ENCODE results near the gene MIS18A. TPM values are rescaled to one million over a fixed set of nuclear protein-coding genes. Genes with fewer than 3 reads are reported as not detected.

The MIS18A gene, protein sequence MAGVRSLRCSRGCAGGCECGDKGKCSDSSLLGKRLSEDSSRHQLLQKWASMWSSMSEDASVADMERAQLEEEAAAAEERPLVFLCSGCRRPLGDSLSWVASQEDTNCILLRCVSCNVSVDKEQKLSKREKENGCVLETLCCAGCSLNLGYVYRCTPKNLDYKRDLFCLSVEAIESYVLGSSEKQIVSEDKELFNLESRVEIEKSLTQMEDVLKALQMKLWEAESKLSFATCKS
- total RNA-seq (1 to 10 TPM; 6.7 to 9.5 TPM), polyA plus RNA-seq (10 to 100 TPM in 1 of 2 donors, 1 to 10 TPM in 1; 9.6 to 10.8 TPM)

DNA sequence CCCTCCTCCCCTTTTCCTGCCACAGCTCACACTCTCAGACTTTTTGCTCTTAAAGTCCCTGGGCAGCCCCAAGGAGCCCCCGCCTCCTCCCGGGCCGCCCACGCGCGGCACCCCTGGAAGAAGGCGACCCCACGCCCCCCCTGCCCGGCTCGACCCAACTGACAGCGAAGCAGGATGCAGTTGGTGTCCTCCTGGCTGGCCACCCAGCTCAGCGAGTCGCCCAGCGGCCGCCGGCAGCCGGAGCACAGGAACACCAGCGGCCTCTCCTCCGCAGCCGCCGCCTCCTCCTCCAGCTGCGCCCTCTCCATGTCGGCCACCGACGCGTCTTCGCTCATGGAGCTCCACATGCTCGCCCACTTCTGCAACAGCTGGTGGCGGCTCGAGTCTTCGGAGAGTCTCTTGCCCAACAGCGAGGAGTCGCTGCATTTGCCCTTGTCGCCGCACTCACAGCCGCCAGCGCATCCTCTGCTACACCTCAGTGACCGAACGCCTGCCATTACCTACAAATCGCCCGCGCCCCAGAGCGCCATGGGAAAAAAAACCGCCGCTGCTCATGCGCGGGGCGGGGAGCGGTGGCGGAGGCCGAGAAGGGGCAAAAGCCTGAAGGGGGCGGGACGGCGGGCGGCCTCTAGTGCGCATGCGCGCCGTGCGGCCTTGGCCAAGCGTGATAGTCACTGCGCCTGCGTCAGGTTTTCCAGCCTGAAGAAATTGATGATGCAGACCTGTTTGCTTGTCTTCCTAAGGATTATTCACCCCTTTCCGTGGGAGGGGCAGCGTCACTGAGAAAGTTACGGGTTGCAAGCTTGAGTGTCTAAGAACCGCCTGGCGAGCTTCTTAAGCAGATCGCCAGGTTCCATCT, at the start of gene MIS18A:
TSS of gene MIS18A (minus strand) at position 532 of the 859 bp plus-strand sequence. CDS start at position 497, 35 bp downstream.
- H3K4me3 Mint-ChIP-seq: peak within 1 kb of the TSS; percentile 96 to 100 (median 99)
- peaks cover 18% of the 10 kb centered on the region in 2 donors for H3K36me3 Mint-ChIP-seq
- Histone ChIP-seq H3K4me3 (ENCODE audit: low read length in 2 of 2) (peak within 1 kb of the TSS; percentile 73 to 84), H3K27ac (ENCODE audit: low read depth, low read length) (peak within 1 kb of the TSS; percentile 67), H3K27me3 (ENCODE audit: insufficient read depth, low read length) (no peaks in the 10 kb centered on the region), H3K36me3 (ENCODE audit: insufficient read depth, low read length) (no peaks in the 10 kb centered on the region), H3K9me3 (ENCODE audit: control insufficient read depth in 1 of 2, low read length in 2 of 2) (no peaks in the 10 kb centered on the region), H3K4me1 (ENCODE audit: insufficient read depth, low read length) (peaks cover 23% of the 10 kb centered on the region)
- H3K27ac Mint-ChIP-seq: peak within 1 kb of the TSS; percentile 93 to 98 (median 96)
- intact Hi-C loops (cut with micrococcal nuclease): loop anchor here (2.0 to 5.0 kb wide), 5 partner anchors 114 to 546 kb away; partner anchors contain the start of genes CFAP298, EVA1C, SCAF4 and URB1
- peaks cover 0 to 3% (median 0%) of the 10 kb centered on the region in 8 donors for H3K9me3 Mint-ChIP-seq
- CTCF ChIA-PET (ENCODE audit: partially characterized antibody): interaction anchor here (0.8 kb wide), 1 partner anchor 322 kb away, joined by 3 read pairs; no protein-coding TSS in a partner anchor
- H3K27me3 Mint-ChIP-seq: no peaks in the 10 kb centered on the region
- peak; percentile 94 to 97 (median 95) for DNase-seq
- POLR2A ChIA-PET (ENCODE audit: partially characterized antibody): interaction anchor here (0.6 to 1.5 kb wide), 8 partner anchors 12 to 493 kb away, joined by 3 to 8 read pairs (median 3); partner anchors contain the start of genes CFAP298 and PAXBP1
- peaks cover 17 to 36% (median 27%) of the 10 kb centered on the region in 4 donors for H3K4me1 Mint-ChIP-seq

DNA sequence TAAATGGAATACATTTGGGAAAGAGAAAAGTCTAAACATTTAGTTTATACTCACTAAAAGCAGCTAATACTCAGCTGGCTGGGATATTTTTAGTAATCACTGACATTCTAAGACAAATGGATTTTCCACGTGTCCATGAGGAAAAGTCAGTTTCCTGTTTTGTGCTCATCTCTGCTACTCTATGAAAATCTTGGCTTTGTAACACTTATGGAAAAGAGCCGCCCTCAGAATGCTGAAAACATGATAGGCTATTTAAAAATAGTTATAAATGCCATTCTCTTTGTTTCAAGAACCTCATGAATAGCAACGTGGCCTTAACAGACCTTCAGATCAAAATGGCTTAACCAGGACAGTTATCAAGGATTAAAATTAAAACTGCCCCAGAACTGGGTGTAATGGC, 49.7 kb upstream of the MIS18A start:
- ChIA-PET POLR2A (ENCODE audit: partially characterized antibody) (no interaction called here), CTCF (ENCODE audit: partially characterized antibody) (interaction anchor here (1.8 kb wide), 1 partner anchor 273 kb away, joined by 6 read pairs; no protein-coding TSS in a partner anchor)
- Histone ChIP-seq H3K4me3 (ENCODE audit: low read length in 2 of 2) (no peak overlapping the region), H3K27ac (ENCODE audit: low read depth, low read length) (no peak overlapping the region), H3K27me3 (ENCODE audit: insufficient read depth, low read length) (no peaks in the 10 kb centered on the region), H3K36me3 (ENCODE audit: insufficient read depth, low read length) (peaks cover 43% of the 10 kb centered on the region), H3K9me3 (ENCODE audit: control insufficient read depth in 1 of 2, low read length in 2 of 2) (no peaks in the 10 kb centered on the region), H3K4me1 (ENCODE audit: insufficient read depth, low read length) (no peaks in the 10 kb centered on the region)
- no peaks in the 10 kb centered on the region for H3K27me3 Mint-ChIP-seq
- peaks cover 0 to 2% (median 0%) of the 10 kb centered on the region in 8 donors for H3K9me3 Mint-ChIP-seq
- peaks cover 80 to 84% of the 10 kb centered on the region in 2 donors for H3K36me3 Mint-ChIP-seq
- no peak overlapping the region for H3K27ac Mint-ChIP-seq
- no peak overlapping the region for H3K4me3 Mint-ChIP-seq
- intact Hi-C loops (cut with micrococcal nuclease): no loop called here
- DNase-seq: no peak
- peaks cover 0 to 1% (median 0%) of the 10 kb centered on the region in 4 donors for H3K4me1 Mint-ChIP-seq

DNA sequence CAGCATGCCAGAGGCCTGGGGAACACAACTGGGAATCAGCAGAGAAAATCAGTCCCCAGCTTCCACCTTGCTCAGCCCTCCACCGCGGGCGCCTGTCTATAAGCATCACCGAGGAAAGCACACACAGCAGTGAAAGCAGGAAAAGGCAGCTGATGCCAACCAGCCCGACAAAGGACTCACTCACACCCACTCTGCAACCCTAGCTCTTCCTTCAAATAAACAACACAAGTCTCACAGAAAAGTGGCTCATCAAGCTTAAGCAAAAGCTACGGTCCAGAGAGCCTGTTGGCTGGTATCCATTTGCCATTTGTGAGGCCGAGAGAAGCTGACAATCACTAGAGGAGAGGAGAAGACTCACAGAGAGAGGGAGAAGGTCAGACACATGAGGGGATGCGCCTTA, 46.9 kb upstream of the MIS18A start:
- Mint-ChIP-seq H3K4me3 (no peak overlapping the region), H3K4me1 (no peaks in the 10 kb centered on the region), H3K9me3 (peaks cover 0 to 2% (median 0%) of the 10 kb centered on the region in 8 donors), H3K27me3 (no peaks in the 10 kb centered on the region), H3K36me3 (peaks cover 83 to 84% of the 10 kb centered on the region in 2 donors), H3K27ac (peak overlapping the region in 1 of 7 donors; percentile 66)
- H3K27ac ChIP-seq (ENCODE audit: low read depth, low read length): no peak overlapping the region
- H3K4me3 ChIP-seq (ENCODE audit: low read length in 2 of 2): no peak overlapping the region
- ChIA-PET POLR2A (ENCODE audit: partially characterized antibody) (no interaction called here), CTCF (ENCODE audit: partially characterized antibody) (no interaction called here)
- H3K9me3 ChIP-seq (ENCODE audit: control insufficient read depth in 1 of 2, low read length in 2 of 2): no peaks in the 10 kb centered on the region
- DNase-seq: no peak
- intact Hi-C loops (cut with micrococcal nuclease): no loop called here
- no peaks in the 10 kb centered on the region for H3K4me1 ChIP-seq (ENCODE audit: insufficient read depth, low read length)
- no peaks in the 10 kb centered on the region for H3K27me3 ChIP-seq (ENCODE audit: insufficient read depth, low read length)
- H3K36me3 ChIP-seq (ENCODE audit: insufficient read depth, low read length): peaks cover 59% of the 10 kb centered on the region

DNA sequence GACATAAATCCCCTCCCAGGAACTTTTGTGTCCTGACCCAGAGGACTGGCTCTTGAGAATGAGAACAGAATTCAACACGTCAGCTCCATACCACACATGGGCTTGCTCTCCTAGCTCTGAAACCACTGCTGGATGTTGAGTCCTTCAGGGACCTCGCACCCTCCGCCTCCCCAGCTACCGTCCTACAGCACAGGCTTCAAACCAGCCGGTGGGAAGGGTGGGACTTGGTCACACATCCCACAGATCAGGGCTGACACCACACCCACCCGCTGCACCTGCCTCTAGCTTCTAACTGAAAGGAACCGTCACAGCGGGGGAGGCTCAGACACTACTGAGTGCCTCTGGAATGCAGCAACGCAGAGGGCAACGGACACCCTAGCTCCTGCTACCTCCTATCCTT, 43.8 kb upstream of the MIS18A start:
- ChIA-PET POLR2A (ENCODE audit: partially characterized antibody) (interaction anchor here (1.2 kb wide), 1 partner anchor 9 kb away, joined by 3 read pairs; no protein-coding TSS in a partner anchor), CTCF (ENCODE audit: partially characterized antibody) (interaction anchor here (1.0 kb wide), 1 partner anchor 9 kb away, joined by 3 read pairs; no protein-coding TSS in a partner anchor)
- H3K4me1 ChIP-seq (ENCODE audit: insufficient read depth, low read length): no peaks in the 10 kb centered on the region
- no peaks in the 10 kb centered on the region for H3K27me3 Mint-ChIP-seq
- no peaks in the 10 kb centered on the region for H3K9me3 ChIP-seq (ENCODE audit: control insufficient read depth in 1 of 2, low read length in 2 of 2)
- H3K4me3 ChIP-seq (ENCODE audit: low read length in 2 of 2): no peak overlapping the region
- no peak overlapping the region for H3K27ac Mint-ChIP-seq
- peaks cover 0 to 2% (median 0%) of the 10 kb centered on the region in 8 donors for H3K9me3 Mint-ChIP-seq
- no peaks in the 10 kb centered on the region for H3K4me1 Mint-ChIP-seq
- no peak overlapping the region for H3K4me3 Mint-ChIP-seq
- intact Hi-C loops (cut with micrococcal nuclease): no loop called here
- H3K36me3 ChIP-seq (ENCODE audit: insufficient read depth, low read length): peaks cover 86% of the 10 kb centered on the region
- DNase-seq: no peak
- no peaks in the 10 kb centered on the region for H3K27me3 ChIP-seq (ENCODE audit: insufficient read depth, low read length)
- peaks cover 85 to 86% of the 10 kb centered on the region in 2 donors for H3K36me3 Mint-ChIP-seq
- no peak overlapping the region for H3K27ac ChIP-seq (ENCODE audit: low read depth, low read length)

DNA sequence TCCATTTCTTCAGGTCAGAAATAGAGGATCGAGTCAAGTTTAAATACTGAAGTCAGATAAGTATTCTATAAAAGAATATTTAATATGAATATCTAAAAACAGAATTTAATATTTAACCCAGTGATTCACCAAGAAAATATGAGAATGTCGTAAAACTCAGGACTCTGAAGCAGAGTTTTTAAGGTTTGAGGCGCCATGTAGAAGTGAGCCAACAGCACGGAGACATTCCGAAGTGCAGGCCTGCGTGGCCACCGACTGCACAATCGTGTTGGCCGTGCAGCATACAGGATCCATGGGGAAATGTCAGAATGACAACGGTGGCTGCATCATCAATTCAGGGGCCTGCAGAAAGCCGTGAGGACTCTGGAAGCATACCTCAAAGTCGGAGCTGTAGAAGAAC, 43.3 kb upstream of the MIS18A start:
- no peak for DNase-seq
- peaks cover 0 to 2% (median 0%) of the 10 kb centered on the region in 8 donors for H3K9me3 Mint-ChIP-seq
- H3K4me3 Mint-ChIP-seq: no peak overlapping the region
- Histone ChIP-seq H3K4me3 (ENCODE audit: low read length in 2 of 2) (no peak overlapping the region), H3K36me3 (ENCODE audit: insufficient read depth, low read length) (peaks cover 91% of the 10 kb centered on the region), H3K27ac (ENCODE audit: low read depth, low read length) (no peak overlapping the region), H3K9me3 (ENCODE audit: control insufficient read depth in 1 of 2, low read length in 2 of 2) (no peaks in the 10 kb centered on the region), H3K27me3 (ENCODE audit: insufficient read depth, low read length) (no peaks in the 10 kb centered on the region), H3K4me1 (ENCODE audit: insufficient read depth, low read length) (no peaks in the 10 kb centered on the region)
- peaks cover 87 to 90% of the 10 kb centered on the region in 2 donors for H3K36me3 Mint-ChIP-seq
- intact Hi-C loops (cut with micrococcal nuclease): no loop called here
- no peak overlapping the region for H3K27ac Mint-ChIP-seq
- ChIA-PET POLR2A (ENCODE audit: partially characterized antibody) (no interaction called here), CTCF (ENCODE audit: partially characterized antibody) (interaction anchor here (1.0 kb wide), 1 partner anchor 8 kb away, joined by 3 read pairs; no protein-coding TSS in a partner anchor)
- H3K4me1 Mint-ChIP-seq: no peaks in the 10 kb centered on the region
- no peaks in the 10 kb centered on the region for H3K27me3 Mint-ChIP-seq

DNA sequence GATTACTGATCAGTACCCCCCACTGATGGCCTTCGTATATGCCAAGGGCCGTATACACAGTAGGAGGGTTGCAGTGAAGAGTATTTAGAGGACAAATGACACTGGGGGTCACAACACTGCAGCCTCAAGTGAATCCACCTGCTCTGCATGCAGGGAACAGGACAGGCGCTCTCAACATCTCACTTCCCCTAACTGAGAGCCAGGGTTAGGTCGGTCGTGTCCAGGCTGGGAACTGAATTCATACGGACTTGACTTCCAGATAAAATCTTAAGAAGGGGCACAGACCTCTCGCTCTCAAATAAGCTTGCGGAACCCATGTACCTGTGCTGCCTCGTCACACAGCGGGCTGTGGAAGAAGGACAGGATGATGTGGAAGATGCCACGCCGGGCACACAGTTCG, 42.6 kb upstream of the MIS18A start:
- peaks cover 95% of the 10 kb centered on the region for H3K36me3 ChIP-seq (ENCODE audit: insufficient read depth, low read length)
- H3K27me3 ChIP-seq (ENCODE audit: insufficient read depth, low read length): no peaks in the 10 kb centered on the region
- Mint-ChIP-seq H3K27me3 (no peaks in the 10 kb centered on the region), H3K4me3 (no peak overlapping the region), H3K27ac (no peak overlapping the region), H3K9me3 (no peaks in the 10 kb centered on the region), H3K4me1 (no peaks in the 10 kb centered on the region), H3K36me3 (peaks cover 82 to 88% of the 10 kb centered on the region in 2 donors)
- no peak overlapping the region for H3K4me3 ChIP-seq (ENCODE audit: low read length in 2 of 2)
- ChIA-PET CTCF (ENCODE audit: partially characterized antibody) (no interaction called here), POLR2A (ENCODE audit: partially characterized antibody) (no interaction called here)
- no peak overlapping the region for H3K27ac ChIP-seq (ENCODE audit: low read depth, low read length)
- H3K4me1 ChIP-seq (ENCODE audit: insufficient read depth, low read length): no peaks in the 10 kb centered on the region
- no peak for DNase-seq
- intact Hi-C loops (cut with micrococcal nuclease): no loop called here
- no peaks in the 10 kb centered on the region for H3K9me3 ChIP-seq (ENCODE audit: control insufficient read depth in 1 of 2, low read length in 2 of 2)

DNA sequence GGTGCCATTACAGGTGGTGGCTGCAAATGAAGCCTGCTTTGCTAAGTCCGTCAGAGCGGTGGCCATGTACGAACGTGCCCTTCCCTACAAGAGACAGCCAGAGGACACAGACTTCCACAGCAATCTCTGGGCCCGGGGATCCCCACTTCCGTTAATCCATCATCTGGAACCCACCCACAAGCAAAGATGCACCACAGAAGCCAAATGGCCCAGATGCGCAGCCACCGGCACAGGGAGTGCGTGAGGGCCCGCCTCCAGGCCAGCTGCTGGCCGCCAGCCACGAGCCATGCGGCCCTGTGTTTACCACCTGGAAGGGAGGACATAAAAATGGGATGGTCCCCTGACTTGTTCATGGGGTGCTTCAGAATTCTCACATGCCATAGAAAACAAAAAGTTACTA, 41.9 kb upstream of the MIS18A start:
- Mint-ChIP-seq H3K27ac (no peak overlapping the region), H3K4me1 (no peaks in the 10 kb centered on the region), H3K9me3 (no peaks in the 10 kb centered on the region), H3K27me3 (no peaks in the 10 kb centered on the region), H3K4me3 (no peak overlapping the region), H3K36me3 (peaks cover 75 to 88% of the 10 kb centered on the region in 2 donors)
- Histone ChIP-seq H3K36me3 (ENCODE audit: insufficient read depth, low read length) (peaks cover 95% of the 10 kb centered on the region), H3K4me1 (ENCODE audit: insufficient read depth, low read length) (no peaks in the 10 kb centered on the region), H3K27ac (ENCODE audit: low read depth, low read length) (no peak overlapping the region), H3K4me3 (ENCODE audit: low read length in 2 of 2) (no peak overlapping the region), H3K9me3 (ENCODE audit: control insufficient read depth in 1 of 2, low read length in 2 of 2) (no peaks in the 10 kb centered on the region), H3K27me3 (ENCODE audit: insufficient read depth, low read length) (no peaks in the 10 kb centered on the region)
- POLR2A ChIA-PET (ENCODE audit: partially characterized antibody): no interaction called here
- intact Hi-C loops (cut with micrococcal nuclease): no loop called here
- CTCF ChIA-PET (ENCODE audit: partially characterized antibody): no interaction called here
- no peak for DNase-seq
